Right kidney (tissue), 9 donors: ENCODE results near the gene BMP8B.
A peak's percentile ranks its signal among the peaks of the same experiment; 100 is the strongest.
"Not testable (repeated sequence)": the region's sequence is repeated elsewhere in the genome, so short reads cannot be mapped to it uniquely, and the experiment has no call there.

Experiments used
- DNase-seq: peaks from one replicate; pipeline ENCODE4 v3.0.0-alpha.2; 2016
- long read RNA-seq, 8 donors: transcript quantifications; one replicate each; lab custom pipeline, GENCODE V29; 2026

The BMP8B gene
- long read RNA-seq, donor 1 = 0 reads
- long read RNA-seq, donor 2 = 0 reads
- long read RNA-seq, donor 3, full-length matches to known transcripts = 1 of 1 reads
- long read RNA-seq, donor 3, partial matches to known transcripts = 0 of 1 reads
- long read RNA-seq, donor 3, other reads (novel, unspliced or antisense) = 0 of 1 reads
- long read RNA-seq, donor 4 = 0 reads
- long read RNA-seq, donor 5, full-length matches to known transcripts = 1 of 1 reads
- long read RNA-seq, donor 5, partial matches to known transcripts = 0 of 1 reads
- long read RNA-seq, donor 5, other reads (novel, unspliced or antisense) = 0 of 1 reads
- long read RNA-seq, donor 6 = 0 reads
- long read RNA-seq, donor 7 = 0 reads
- long read RNA-seq, donor 8 = 0 reads

GRCh38 chr1:39788758-39789570 lies at the start of gene BMP8B:
Gene BMP8B, minus strand, starts transcription at chr1:39788865. Its CDS starts 380 bp downstream, at chr1:39788485.
- DNase-seq = peak; percentile 59

- no peak for DNase-seq
Observed at GRCh38 chr1:39836595-39837110, 48.0 kb upstream of the BMP8B start.

- no peak for DNase-seq
Observed at GRCh38 chr1:39835935-39836594, 47.4 kb upstream of the BMP8B start.

- DNase-seq = no peak
Observed at GRCh38 chr1:39835110-39835509, 46.4 kb upstream of the BMP8B start.

GRCh38 chr1:39833621-39834385 lies 45.1 kb upstream of the BMP8B start:
- no peak for DNase-seq

- DNase-seq = no peak
Observed at GRCh38 chr1:39833121-39833520, 44.5 kb upstream of the BMP8B start.

- DNase-seq = no peak
Observed at GRCh38 chr1:39832294-39832693, 43.6 kb upstream of the BMP8B start.

- DNase-seq = no peak
Observed at GRCh38 chr1:39829791-39830533, 41.3 kb upstream of the BMP8B start.

- no peak for DNase-seq
Observed at GRCh38 chr1:39828734-39829133, 40.1 kb upstream of the BMP8B start.

GRCh38 chr1:39828255-39828654 lies 39.6 kb upstream of the BMP8B start:
- DNase-seq = not testable (repeated sequence)

GRCh38 chr1:39827201-39827600 lies 38.5 kb upstream of the BMP8B start:
- no peak for DNase-seq

- DNase-seq = no peak
Observed at GRCh38 chr1:39826583-39826982, 37.9 kb upstream of the BMP8B start.

- DNase-seq = no peak
Observed at GRCh38 chr1:39825432-39825941, 36.8 kb upstream of the BMP8B start.

- not testable (repeated sequence) for DNase-seq
Observed at GRCh38 chr1:39823450-39823849, 34.8 kb upstream of the BMP8B start.

GRCh38 chr1:39822146-39822545 lies 33.5 kb upstream of the BMP8B start:
- no peak for DNase-seq

GRCh38 chr1:39819091-39819812 lies 30.6 kb upstream of the BMP8B start:
- DNase-seq = no peak

- no peak for DNase-seq
Observed at GRCh38 chr1:39818482-39818881, 29.8 kb upstream of the BMP8B start.

- DNase-seq = peak; percentile 61
Observed at GRCh38 chr1:39817091-39817932, 28.6 kb upstream of the BMP8B start.

- peak; percentile 49 for DNase-seq
Observed at GRCh38 chr1:39816415-39817090, 27.9 kb upstream of the BMP8B start.
